Astrocyte of the cerebellum (primary cell): ENCODE data around the gene UBA6.

Experiments
- DNase-seq: peaks from one replicate; pipeline ENCODE4 v3.0.0-alpha.2; 2011; ENCODE audit warnings: low read depth
- H3K4me3 ChIP-seq: 2 replicates; pipeline ENCODE4 v1.5.1; 2011; ENCODE audit warnings: mild to moderate bottlenecking, low read depth, low read length, moderate library complexity
- in situ Hi-C: cut with HindIII; loops from 2 replicates; pipeline ENCODE4 v1.10.0; 2017; ENCODE audit warnings: low sequenced_read_pairs
- TF ChIP-seq, protein P1 (sequence below): IDR thresholded peaks from 2 replicates; pipeline ENCODE4 v1.5.1; 2012; ENCODE audit warnings: low read length, low read depth, moderate library complexity, mild to moderate bottlenecking; ENCODE audit errors: missing control alignments

UBA6 gene

GRCh38 chr4:67700738-67701516 lies at the start of gene UBA6:
TSS of gene UBA6 (minus strand) at chr4:67701155. CDS start at chr4:67701119, 36 bp downstream.
- peak within 1 kb of the TSS; percentile 81 for H3K4me3 ChIP-seq
- DNase-seq: peak; percentile 85
- TF ChIP-seq, protein P1, sequence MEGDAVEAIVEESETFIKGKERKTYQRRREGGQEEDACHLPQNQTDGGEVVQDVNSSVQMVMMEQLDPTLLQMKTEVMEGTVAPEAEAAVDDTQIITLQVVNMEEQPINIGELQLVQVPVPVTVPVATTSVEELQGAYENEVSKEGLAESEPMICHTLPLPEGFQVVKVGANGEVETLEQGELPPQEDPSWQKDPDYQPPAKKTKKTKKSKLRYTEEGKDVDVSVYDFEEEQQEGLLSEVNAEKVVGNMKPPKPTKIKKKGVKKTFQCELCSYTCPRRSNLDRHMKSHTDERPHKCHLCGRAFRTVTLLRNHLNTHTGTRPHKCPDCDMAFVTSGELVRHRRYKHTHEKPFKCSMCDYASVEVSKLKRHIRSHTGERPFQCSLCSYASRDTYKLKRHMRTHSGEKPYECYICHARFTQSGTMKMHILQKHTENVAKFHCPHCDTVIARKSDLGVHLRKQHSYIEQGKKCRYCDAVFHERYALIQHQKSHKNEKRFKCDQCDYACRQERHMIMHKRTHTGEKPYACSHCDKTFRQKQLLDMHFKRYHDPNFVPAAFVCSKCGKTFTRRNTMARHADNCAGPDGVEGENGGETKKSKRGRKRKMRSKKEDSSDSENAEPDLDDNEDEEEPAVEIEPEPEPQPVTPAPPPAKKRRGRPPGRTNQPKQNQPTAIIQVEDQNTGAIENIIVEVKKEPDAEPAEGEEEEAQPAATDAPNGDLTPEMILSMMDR: peak; percentile 42
- in situ Hi-C loops: no loop called here

- no peak overlapping the region for H3K4me3 ChIP-seq
- DNase-seq: no peak
- TF ChIP-seq, protein P1: no peak
- in situ Hi-C loops: no loop called here
These were observed 49.7 kb upstream of the UBA6 start for GRCh38 chr4:67750691-67751090.

- in situ Hi-C loops: no loop called here
- H3K4me3 ChIP-seq: no peak overlapping the region
- no peak for DNase-seq
- TF ChIP-seq, protein P1: no peak
These were observed 48.3 kb upstream of the UBA6 start for GRCh38 chr4:67749286-67749685.

DNA sequence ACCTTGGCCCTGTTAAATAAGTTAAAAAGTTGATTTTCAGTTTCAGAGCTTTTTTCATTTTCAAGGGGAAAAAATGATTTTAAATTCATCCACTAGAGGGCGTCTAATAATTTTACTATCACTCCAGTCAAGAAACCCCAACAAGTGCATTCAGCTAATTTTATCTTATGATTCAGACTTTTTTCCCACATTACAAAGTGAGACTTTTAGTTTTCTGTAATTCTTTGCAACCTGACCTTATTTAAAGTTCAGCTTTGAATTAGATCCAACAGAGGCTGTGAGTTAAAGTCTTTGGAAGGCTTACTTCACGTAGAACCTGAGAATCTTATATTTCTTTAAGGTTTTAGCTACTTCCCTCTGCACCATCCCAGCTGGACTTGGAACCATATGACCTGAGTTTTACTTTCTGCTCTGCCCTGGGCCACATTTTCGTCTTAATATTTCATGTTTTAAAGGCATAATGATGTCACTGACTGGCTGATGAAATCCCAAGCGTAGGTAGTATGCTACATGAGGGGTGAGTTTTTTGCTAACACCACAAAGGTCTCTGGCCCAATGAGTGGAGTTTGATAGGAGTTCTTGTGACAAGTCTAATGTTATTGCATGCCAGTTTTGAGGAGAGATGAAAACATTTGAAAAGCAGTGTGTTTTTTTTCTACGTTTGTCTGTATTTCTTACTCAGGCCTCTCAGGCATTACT lies 46.0 kb upstream of the UBA6 start:
- peak; percentile 36 for DNase-seq
- in situ Hi-C loops: no loop called here
- H3K4me3 ChIP-seq: no peak overlapping the region
- TF ChIP-seq, protein P1: peak; percentile 32

- H3K4me3 ChIP-seq: no peak overlapping the region
- DNase-seq: no peak
- TF ChIP-seq, protein P1: no peak
- in situ Hi-C loops: no loop called here
These were observed 43.8 kb upstream of the UBA6 start for GRCh38 chr4:67744561-67745283.

GRCh38 chr4:67743194-67743593 lies 42.2 kb upstream of the UBA6 start:
- in situ Hi-C loops: no loop called here
- TF ChIP-seq, protein P1: no peak
- no peak for DNase-seq
- no peak overlapping the region for H3K4me3 ChIP-seq
